ENCODE results near the gene ZNF337. TPM values are rescaled to one million over a fixed set of nuclear protein-coding genes. Genes with fewer than 3 reads are reported as not detected.
"Not testable (repeated sequence)": the region's sequence is repeated elsewhere in the genome, so short reads cannot be mapped to it uniquely, and the experiment has no call there.

ZNF337 gene
- total and polyA plus RNA-seq, 2 donors (not counting 1 experiment from before 2014, with no cell fraction given): 7.1 to 24.9 TPM

- no peaks in the 10 kb centered on the region for H3K27me3 ChIP-seq (ENCODE audit: control insufficient read depth, insufficient read depth, low read length)
- no peaks in the 10 kb centered on the region for H4K20me1 ChIP-seq (ENCODE audit: control insufficient read depth, extremely low read depth, insufficient read depth, low read length)
- H2AFZ ChIP-seq (ENCODE audit: low read length): no peak overlapping the region
- no peak overlapping the region for H3K4me3 ChIP-seq (replicated peaks in 1 of 4; ENCODE audit: control extremely low read depth in 1 of 4, insufficient read depth in 1 of 4, low read depth in 3 of 4, low read length in 4 of 4)
- H3K9ac ChIP-seq (ENCODE audit: insufficient read depth, low read length): no peak overlapping the region
- H3K27ac ChIP-seq (ENCODE audit: insufficient read depth, low read length): no peak overlapping the region
- no peaks in the 10 kb centered on the region for H3K79me2 ChIP-seq (ENCODE audit: control insufficient read depth, insufficient read depth, low read length)
- no peaks in the 10 kb centered on the region for H3K4me1 ChIP-seq (ENCODE audit: control insufficient read depth, extremely low read depth, insufficient read depth, low read length)
- H3K9me3 ChIP-seq (ENCODE audit: control insufficient read depth, insufficient read depth, low read depth, low read length): no peaks in the 10 kb centered on the region
- H3K36me3 ChIP-seq (ENCODE audit: control insufficient read depth, insufficient read depth, low read length): no peaks in the 10 kb centered on the region
- TF ChIP-seq CTCF (conservative IDR thresholded peaks at IDR 0.05 in 1 of 2, IDR thresholded peaks at IDR 0.05 in 1 of 2; ENCODE audit: low read depth in 1 of 2, low read length in 2 of 2): no peak
- TF ChIP-seq EZH2 (IDR thresholded peaks at IDR 0.05; ENCODE audit: low read length, missing control alignments): no peak
- no peak overlapping the region for H3K4me2 ChIP-seq (ENCODE audit: extremely low read depth, insufficient read depth, low read length)
- DNase-seq (ENCODE audit: low read depth in 2 of 2): no peak
Observed at GRCh38 chr20:25643716-25644115, 52.9 kb downstream of the ZNF337 start.

GRCh38 chr20:25637247-25637646, 59.4 kb downstream of the ZNF337 start:
- H3K9ac ChIP-seq (ENCODE audit: insufficient read depth, low read length): no peak overlapping the region
- H3K4me1 ChIP-seq (ENCODE audit: control insufficient read depth, extremely low read depth, insufficient read depth, low read length): no peaks in the 10 kb centered on the region
- DNase-seq (ENCODE audit: low read depth in 2 of 2): peak in 1 of 2 donors; percentile 2
- no peaks in the 10 kb centered on the region for H3K27me3 ChIP-seq (ENCODE audit: control insufficient read depth, insufficient read depth, low read length)
- H3K27ac ChIP-seq (ENCODE audit: insufficient read depth, low read length): no peak overlapping the region
- H3K4me3 ChIP-seq (replicated peaks in 1 of 4; ENCODE audit: control extremely low read depth in 1 of 4, insufficient read depth in 1 of 4, low read depth in 3 of 4, low read length in 4 of 4): no peak overlapping the region
- H3K36me3 ChIP-seq (ENCODE audit: control insufficient read depth, insufficient read depth, low read length): no peaks in the 10 kb centered on the region
- H3K9me3 ChIP-seq (ENCODE audit: control insufficient read depth, insufficient read depth, low read depth, low read length): no peaks in the 10 kb centered on the region
- H3K79me2 ChIP-seq (ENCODE audit: control insufficient read depth, insufficient read depth, low read length): no peaks in the 10 kb centered on the region
- H2AFZ ChIP-seq (ENCODE audit: low read length): no peak overlapping the region
- TF ChIP-seq EZH2 (IDR thresholded peaks at IDR 0.05; ENCODE audit: low read length, missing control alignments): no peak
- no peak for TF ChIP-seq CTCF (conservative IDR thresholded peaks at IDR 0.05 in 1 of 2, IDR thresholded peaks at IDR 0.05 in 1 of 2; ENCODE audit: low read depth in 1 of 2, low read length in 2 of 2)
- H3K4me2 ChIP-seq (ENCODE audit: extremely low read depth, insufficient read depth, low read length): no peak overlapping the region
- no peaks in the 10 kb centered on the region for H4K20me1 ChIP-seq (ENCODE audit: control insufficient read depth, extremely low read depth, insufficient read depth, low read length)

- Histone ChIP-seq H3K36me3 (ENCODE audit: control insufficient read depth, insufficient read depth, low read length) (no peaks in the 10 kb centered on the region), H4K20me1 (ENCODE audit: control insufficient read depth, extremely low read depth, insufficient read depth, low read length) (no peaks in the 10 kb centered on the region), H3K9me3 (ENCODE audit: control insufficient read depth, insufficient read depth, low read depth, low read length) (no peaks in the 10 kb centered on the region), H3K4me1 (ENCODE audit: control insufficient read depth, extremely low read depth, insufficient read depth, low read length) (no peaks in the 10 kb centered on the region), H3K4me3 (replicated peaks in 1 of 4; ENCODE audit: control extremely low read depth in 1 of 4, insufficient read depth in 1 of 4, low read depth in 3 of 4, low read length in 4 of 4) (no peak overlapping the region), H3K27me3 (ENCODE audit: control insufficient read depth, insufficient read depth, low read length) (no peaks in the 10 kb centered on the region), H2AFZ (ENCODE audit: low read length) (no peak overlapping the region), H3K9ac (ENCODE audit: insufficient read depth, low read length) (no peak overlapping the region), H3K79me2 (ENCODE audit: control insufficient read depth, insufficient read depth, low read length) (no peaks in the 10 kb centered on the region), H3K27ac (ENCODE audit: insufficient read depth, low read length) (no peak overlapping the region), H3K4me2 (ENCODE audit: extremely low read depth, insufficient read depth, low read length) (no peak overlapping the region)
- DNase-seq (ENCODE audit: low read depth in 2 of 2): no peak
- TF ChIP-seq EZH2 (IDR thresholded peaks at IDR 0.05; ENCODE audit: low read length, missing control alignments) (no peak), CTCF (conservative IDR thresholded peaks at IDR 0.05 in 1 of 2, IDR thresholded peaks at IDR 0.05 in 1 of 2; ENCODE audit: low read depth in 1 of 2, low read length in 2 of 2) (no peak)
Observed at GRCh38 chr20:25632940-25633790, 63.5 kb downstream of the ZNF337 start.

GRCh38 chr20:25630615-25631014, 66.0 kb downstream of the ZNF337 start:
- not testable (repeated sequence) for H2AFZ ChIP-seq (ENCODE audit: low read length); H4K20me1 ChIP-seq (ENCODE audit: control insufficient read depth, extremely low read depth, insufficient read depth, low read length); H3K9me3 ChIP-seq (ENCODE audit: control insufficient read depth, insufficient read depth, low read depth, low read length); H3K36me3 ChIP-seq (ENCODE audit: control insufficient read depth, insufficient read depth, low read length); H3K9ac ChIP-seq (ENCODE audit: insufficient read depth, low read length); H3K4me3 ChIP-seq (replicated peaks in 1 of 4; ENCODE audit: control extremely low read depth in 1 of 4, insufficient read depth in 1 of 4, low read depth in 3 of 4, low read length in 4 of 4); H3K27ac ChIP-seq (ENCODE audit: insufficient read depth, low read length); H3K4me2 ChIP-seq (ENCODE audit: extremely low read depth, insufficient read depth, low read length); H3K79me2 ChIP-seq (ENCODE audit: control insufficient read depth, insufficient read depth, low read length); DNase-seq (ENCODE audit: low read depth in 2 of 2); H3K27me3 ChIP-seq (ENCODE audit: control insufficient read depth, insufficient read depth, low read length); H3K4me1 ChIP-seq (ENCODE audit: control insufficient read depth, extremely low read depth, insufficient read depth, low read length)
